ENCODE results near the gene MOSMO.

- TF ChIP-seq, protein P1, sequence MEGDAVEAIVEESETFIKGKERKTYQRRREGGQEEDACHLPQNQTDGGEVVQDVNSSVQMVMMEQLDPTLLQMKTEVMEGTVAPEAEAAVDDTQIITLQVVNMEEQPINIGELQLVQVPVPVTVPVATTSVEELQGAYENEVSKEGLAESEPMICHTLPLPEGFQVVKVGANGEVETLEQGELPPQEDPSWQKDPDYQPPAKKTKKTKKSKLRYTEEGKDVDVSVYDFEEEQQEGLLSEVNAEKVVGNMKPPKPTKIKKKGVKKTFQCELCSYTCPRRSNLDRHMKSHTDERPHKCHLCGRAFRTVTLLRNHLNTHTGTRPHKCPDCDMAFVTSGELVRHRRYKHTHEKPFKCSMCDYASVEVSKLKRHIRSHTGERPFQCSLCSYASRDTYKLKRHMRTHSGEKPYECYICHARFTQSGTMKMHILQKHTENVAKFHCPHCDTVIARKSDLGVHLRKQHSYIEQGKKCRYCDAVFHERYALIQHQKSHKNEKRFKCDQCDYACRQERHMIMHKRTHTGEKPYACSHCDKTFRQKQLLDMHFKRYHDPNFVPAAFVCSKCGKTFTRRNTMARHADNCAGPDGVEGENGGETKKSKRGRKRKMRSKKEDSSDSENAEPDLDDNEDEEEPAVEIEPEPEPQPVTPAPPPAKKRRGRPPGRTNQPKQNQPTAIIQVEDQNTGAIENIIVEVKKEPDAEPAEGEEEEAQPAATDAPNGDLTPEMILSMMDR (IDR thresholded peaks at IDR 0.05) = no peak
- no peak for TF ChIP-seq POLR2A (IDR thresholded peaks at IDR 0.05)
These were observed 43.1 kb downstream of the MOSMO start for GRCh38 chr16:22050963-22051362.
